Omental fat pad (tissue), 4 donors: ENCODE measurements around the gene PAPSS2. TPM values are rescaled to one million over a fixed set of nuclear protein-coding genes. Genes with fewer than 3 reads are reported as not detected.
"Not testable (repeated sequence)": the region's sequence is repeated elsewhere in the genome, so short reads cannot be mapped to it uniquely, and the experiment has no call there.

ENCODE experiments used
- ATAC-seq: fragments of 150-250 bp; one replicate; pipeline ENCODE4 v1.9.1; 2016; ENCODE audit warnings: mild to moderate bottlenecking, moderate library complexity; ENCODE audit not compliant: low FRiP score
- DNase-seq: peaks from one replicate; pipeline ENCODE4 v3.0.0-alpha.2; 2019; ENCODE audit warnings: low spot score
- CTCF ChIP-seq, 3 donors: fragments of 450-650 bp; IDR thresholded peaks; one replicate each; pipeline ENCODE4 v1.5.1; 2016 to 2017; ENCODE audit warnings: antibody characterized with exemption in 3 of 3, mild to moderate bottlenecking in 3 of 3, moderate library complexity in 2 of 3
- total RNA-seq, 4 donors: library from RNA; depleted of rRNA; stranded (reverse); fragments of >200 nt; gene quantifications; one replicate each; pipeline ENCODE4 v1.1.0, GENCODE V29; 2016

PAPSS2 gene
- total RNA-seq, 4 donors from 2014 or later = 57.1 to 101 (median 67.0) TPM

DNA sequence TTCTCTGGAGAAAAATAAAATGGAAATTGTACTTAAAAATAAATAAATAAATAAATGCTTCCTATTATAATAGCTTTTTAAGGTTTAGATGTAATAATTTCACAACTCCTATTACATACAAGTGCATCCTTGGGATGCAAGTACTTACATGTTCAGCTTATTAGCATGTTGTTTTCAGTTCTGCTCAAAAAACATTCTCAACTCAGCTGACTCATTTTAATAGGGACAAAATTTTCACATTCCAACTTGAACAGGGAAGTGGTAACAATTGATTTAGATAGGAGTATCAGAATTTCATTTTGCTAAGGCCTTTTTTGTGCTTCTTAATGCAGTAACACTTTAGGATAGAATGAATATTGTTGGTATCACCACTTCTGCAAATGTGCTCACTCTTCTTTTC lies 16.7 kb upstream of the PAPSS2 start:
- DNase-seq (no peak), ATAC-seq (no peak)
- TF ChIP-seq CTCF (IDR thresholded peaks at IDR 0.05) = no peak

DNA sequence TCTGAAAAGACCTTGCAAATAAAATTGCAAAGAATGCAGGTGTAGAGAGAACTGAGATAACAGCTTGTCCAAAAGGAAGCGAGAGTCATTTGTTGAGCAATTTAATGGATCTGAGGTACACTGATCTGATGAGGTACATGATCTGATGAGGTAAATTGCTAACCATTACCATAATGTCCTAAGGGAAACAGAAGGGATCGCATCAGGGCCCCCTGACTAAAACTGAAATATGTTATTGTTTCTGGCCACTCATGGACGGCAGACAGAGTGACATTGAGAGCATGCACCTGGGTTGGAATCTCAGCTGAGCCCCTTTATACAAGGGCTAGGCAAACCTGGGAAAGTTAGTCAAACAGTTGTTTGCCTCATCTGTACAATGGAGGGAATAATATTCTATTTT lies 15.8 kb upstream of the PAPSS2 start:
- ATAC-seq (no peak), DNase-seq (no peak)
- TF ChIP-seq CTCF (IDR thresholded peaks at IDR 0.05) = no peak

GRCh38 chr10:87644500-87644899 lies 15.2 kb upstream of the PAPSS2 start:
- DNase-seq, ATAC-seq: not testable (repeated sequence)

- DNase-seq (no peak), ATAC-seq (no peak)
- TF ChIP-seq CTCF (IDR thresholded peaks at IDR 0.05) = no peak
These were observed 13.3 kb upstream of the PAPSS2 start for GRCh38 chr10:87646192-87646909.

DNA sequence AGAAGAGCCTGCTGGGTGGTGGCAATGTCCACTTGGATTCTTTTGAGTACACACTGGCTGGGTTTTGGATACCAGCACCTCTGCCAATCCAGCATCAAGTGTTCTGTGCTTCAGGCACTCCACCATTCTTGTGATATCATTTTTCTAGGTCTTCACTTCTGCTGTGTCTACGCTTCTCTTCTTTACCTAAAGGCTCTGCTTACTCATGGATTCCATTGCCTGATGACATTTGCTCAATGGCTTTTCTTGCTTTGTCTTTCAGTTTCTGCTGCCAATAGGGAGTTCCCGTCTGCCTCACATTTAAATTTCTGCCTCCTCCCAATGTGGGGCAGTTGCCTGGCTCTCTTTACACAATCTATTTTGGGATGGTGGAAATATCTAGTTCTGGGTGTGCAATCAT lies 12.7 kb upstream of the PAPSS2 start:
- DNase-seq = no peak
- no peak for ATAC-seq
- no peak for TF ChIP-seq CTCF (IDR thresholded peaks at IDR 0.05)

- no peak for ATAC-seq
- DNase-seq = no peak
- TF ChIP-seq CTCF (IDR thresholded peaks at IDR 0.05) = no peak
These were observed 8.7 kb upstream of the PAPSS2 start for GRCh38 chr10:87650838-87651589.

DNA sequence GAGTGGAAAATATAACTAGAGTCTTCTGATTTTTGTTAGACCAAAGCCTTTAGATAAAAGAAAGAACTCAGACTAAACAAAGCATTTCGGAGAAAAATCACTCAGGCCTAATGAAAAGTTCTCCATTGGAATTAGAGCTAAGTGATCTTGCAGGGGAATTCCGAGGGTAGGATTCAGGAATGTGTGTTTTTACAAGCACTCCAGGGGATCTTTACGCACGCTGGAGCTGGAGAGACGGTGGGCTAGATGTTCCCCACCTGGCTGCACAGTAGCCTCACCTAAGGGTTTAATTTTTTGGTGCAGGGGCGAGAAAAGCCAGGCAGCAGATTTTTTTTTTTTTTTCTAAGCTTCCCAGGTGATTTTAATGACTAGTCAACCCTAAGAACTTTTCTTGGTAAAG lies 7.9 kb upstream of the PAPSS2 start:
- DNase-seq = no peak
- no peak for ATAC-seq
- TF ChIP-seq CTCF (IDR thresholded peaks at IDR 0.05) = no peak
